ENCODE results near the gene USP48. TPM values are rescaled to one million over a fixed set of nuclear protein-coding genes. Genes with fewer than 3 reads are reported as not detected.

Gene USP48
- total and polyA plus RNA-seq, 10 donors = 17.5 to 105 (median 82.4) TPM

- no peaks in the 10 kb centered on the region for H3K27me3 ChIP-seq (replicated peaks in 1 of 7)
- no peaks in the 10 kb centered on the region for H3K9me3 ChIP-seq
- intact Hi-C loops (cut with DNase I; ENCODE audit: low total_unique reads) = no loop called here
- no peaks in the 10 kb centered on the region for H3K4me1 ChIP-seq
- TF ChIP-seq CTCF (IDR thresholded peaks at IDR 0.05 in 8 of 11, conservative IDR thresholded peaks at IDR 0.05 in 3 of 11) (no peak), POLR2A (IDR thresholded peaks at IDR 0.05) (no peak), POLR2AphosphoS5 (IDR thresholded peaks at IDR 0.05) (no peak)
- H3K27ac ChIP-seq = no peak overlapping the region
- no peaks in the 10 kb centered on the region for H3K36me3 ChIP-seq
- no peak for DNase-seq
- H3K4me3 ChIP-seq = no peak overlapping the region
- WGBS, 5 donors = 92 to 97% (median 94%) methylated on average over 4 of the region's 4 CpGs
Observed at GRCh38 chr1:21801100-21801499, 18.2 kb upstream of the USP48 start.

- no peak for DNase-seq
- Histone ChIP-seq H3K27ac (no peak overlapping the region), H3K27me3 (replicated peaks in 1 of 7) (no peaks in the 10 kb centered on the region), H3K4me3 (no peak overlapping the region), H3K36me3 (no peaks in the 10 kb centered on the region), H3K4me1 (no peaks in the 10 kb centered on the region), H3K9me3 (peaks cover 0 to 12% (median 9%) of the 10 kb centered on the region in 8 donors)
- WGBS, 5 donors = 65 to 71% (median 69%) methylated on average over 5 of the region's 5 CpGs
- intact Hi-C loops (cut with DNase I; ENCODE audit: low total_unique reads) = no loop called here
- TF ChIP-seq CTCF (IDR thresholded peaks at IDR 0.05 in 8 of 11, conservative IDR thresholded peaks at IDR 0.05 in 3 of 11) = no peak
- no peak for TF ChIP-seq POLR2AphosphoS5 (IDR thresholded peaks at IDR 0.05)
- no peak for TF ChIP-seq POLR2A (IDR thresholded peaks at IDR 0.05)
Observed at GRCh38 chr1:21799730-21800129, 16.8 kb upstream of the USP48 start.

GRCh38 chr1:21795075-21795474 lies 12.1 kb upstream of the USP48 start:
- 92 to 96% (median 94%) methylated on average over 6 of the region's 6 CpGs for WGBS, 5 donors

GRCh38 chr1:21794656-21795055 lies 11.7 kb upstream of the USP48 start:
- intact Hi-C loops (cut with DNase I; ENCODE audit: low total_unique reads) = no loop called here
- WGBS, 5 donors = 88 to 94% (median 92%) methylated on average over 2 of the region's 2 CpGs
- H3K4me1 ChIP-seq = peaks cover 0 to 12% (median 3%) of the 10 kb centered on the region in 6 donors
- H3K36me3 ChIP-seq = no peaks in the 10 kb centered on the region
- no peaks in the 10 kb centered on the region for H3K27me3 ChIP-seq (replicated peaks in 1 of 7)
- H3K27ac ChIP-seq = no peak overlapping the region
- DNase-seq = no peak
- H3K9me3 ChIP-seq = peaks cover 0 to 18% (median 12%) of the 10 kb centered on the region in 8 donors
- no peak overlapping the region for H3K4me3 ChIP-seq
- TF ChIP-seq CTCF (IDR thresholded peaks at IDR 0.05 in 8 of 11, conservative IDR thresholded peaks at IDR 0.05 in 3 of 11) (no peak), POLR2A (IDR thresholded peaks at IDR 0.05) (no peak), POLR2AphosphoS5 (IDR thresholded peaks at IDR 0.05) (no peak)

More at GRCh38 chr1:21795075-21795474, 12.1 kb upstream of the USP48 start:
- no peak overlapping the region for H3K27ac ChIP-seq
- H3K27me3 ChIP-seq (replicated peaks in 1 of 7) = no peaks in the 10 kb centered on the region
- H3K4me1 ChIP-seq = peaks cover 0 to 12% (median 3%) of the 10 kb centered on the region in 6 donors
- intact Hi-C loops (cut with DNase I; ENCODE audit: low total_unique reads) = no loop called here
- no peak for DNase-seq
- no peak for TF ChIP-seq CTCF (IDR thresholded peaks at IDR 0.05 in 8 of 11, conservative IDR thresholded peaks at IDR 0.05 in 3 of 11)
- TF ChIP-seq POLR2AphosphoS5 (IDR thresholded peaks at IDR 0.05) = no peak
- no peak for TF ChIP-seq POLR2A (IDR thresholded peaks at IDR 0.05)
- no peaks in the 10 kb centered on the region for H3K36me3 ChIP-seq
- peaks cover 0 to 18% (median 12%) of the 10 kb centered on the region in 8 donors for H3K9me3 ChIP-seq
- H3K4me3 ChIP-seq = no peak overlapping the region

All from spleen (tissue), 11 donors.